ENCODE data around the gene NEDD4L.

NEDD4L gene

GRCh38 chr18:58096658-58097057, 52.6 kb downstream of the NEDD4L start:
- DNase-seq = no peak

- DNase-seq = no peak
Observed at GRCh38 chr18:58097121-58097906, 53.3 kb downstream of the NEDD4L start.

GRCh38 chr18:58097907-58098166, 53.8 kb downstream of the NEDD4L start:
- no peak for DNase-seq

- peak; percentile 17 for DNase-seq
Observed at GRCh38 chr18:58098706-58099105, 54.7 kb downstream of the NEDD4L start.

GRCh38 chr18:58100154-58100553, 56.1 kb downstream of the NEDD4L start:
- no peak for DNase-seq

- no peak for DNase-seq
Observed at GRCh38 chr18:58101291-58101794, 57.3 kb downstream of the NEDD4L start.

GRCh38 chr18:58102018-58102417, 58.0 kb downstream of the NEDD4L start:
- DNase-seq = no peak

- no peak for DNase-seq
Observed at GRCh38 chr18:58102875-58103274, 58.8 kb downstream of the NEDD4L start.

GRCh38 chr18:58103339-58103985, 59.4 kb downstream of the NEDD4L start:
- no peak for DNase-seq

- DNase-seq = no peak
Observed at GRCh38 chr18:58104096-58104495, 60.1 kb downstream of the NEDD4L start.

- DNase-seq = no peak
Observed at GRCh38 chr18:58105206-58105887, 61.3 kb downstream of the NEDD4L start.

- peak; percentile 83 for DNase-seq
Observed at GRCh38 chr18:58105888-58106260, 61.8 kb downstream of the NEDD4L start.

GRCh38 chr18:58106289-58107070, 62.5 kb downstream of the NEDD4L start:
- no peak for DNase-seq

- no peak for DNase-seq
Observed at GRCh38 chr18:58109256-58109655, 65.2 kb downstream of the NEDD4L start.

GRCh38 chr18:58110398-58110797, 66.4 kb downstream of the NEDD4L start:
- DNase-seq = no peak

GRCh38 chr18:58112174-58112573, 68.1 kb downstream of the NEDD4L start:
- DNase-seq = no peak

GRCh38 chr18:58113337-58113736, 69.3 kb downstream of the NEDD4L start:
- no peak for DNase-seq

GRCh38 chr18:58114766-58115165, 70.7 kb downstream of the NEDD4L start:
- DNase-seq = no peak

- no peak for DNase-seq
Observed at GRCh38 chr18:58116818-58117217, 72.8 kb downstream of the NEDD4L start.

GRCh38 chr18:58117786-58118403, 73.9 kb downstream of the NEDD4L start:
- DNase-seq = peak; percentile 42

- DNase-seq = no peak
Observed at GRCh38 chr18:58118536-58118935, 74.5 kb downstream of the NEDD4L start.

- no peak for DNase-seq
Observed at GRCh38 chr18:58119819-58120218, 75.8 kb downstream of the NEDD4L start.

GRCh38 chr18:58124475-58124874, 80.4 kb downstream of the NEDD4L start:
- DNase-seq = no peak
